ENCODE results near the gene EPS8L3.
"Not testable (repeated sequence)": the region's sequence is repeated elsewhere in the genome, so short reads cannot be mapped to it uniquely, and the experiment has no call there.

The EPS8L3 gene

DNA sequence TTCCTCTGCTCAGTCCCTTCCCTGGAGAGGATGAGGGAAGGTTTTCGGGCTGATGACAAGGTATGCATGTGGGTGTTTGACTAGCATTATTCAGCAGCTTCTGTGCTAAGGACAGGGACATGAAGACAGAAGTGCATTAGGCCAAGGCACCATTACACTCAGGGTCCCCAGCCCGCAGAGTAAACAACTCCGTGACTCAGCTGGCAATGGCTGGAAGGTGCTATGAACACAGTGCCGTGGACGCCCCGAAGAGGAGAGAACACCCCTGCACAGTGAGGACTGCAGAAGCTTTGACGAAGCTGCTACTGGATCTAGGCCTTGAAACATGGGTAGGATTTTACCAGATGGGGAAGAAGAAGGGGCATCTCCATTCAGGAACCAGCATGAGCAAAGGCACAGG is 13.7 kb upstream of the EPS8L3 start:
- no peak for DNase-seq (ENCODE audit: low read depth)

DNA sequence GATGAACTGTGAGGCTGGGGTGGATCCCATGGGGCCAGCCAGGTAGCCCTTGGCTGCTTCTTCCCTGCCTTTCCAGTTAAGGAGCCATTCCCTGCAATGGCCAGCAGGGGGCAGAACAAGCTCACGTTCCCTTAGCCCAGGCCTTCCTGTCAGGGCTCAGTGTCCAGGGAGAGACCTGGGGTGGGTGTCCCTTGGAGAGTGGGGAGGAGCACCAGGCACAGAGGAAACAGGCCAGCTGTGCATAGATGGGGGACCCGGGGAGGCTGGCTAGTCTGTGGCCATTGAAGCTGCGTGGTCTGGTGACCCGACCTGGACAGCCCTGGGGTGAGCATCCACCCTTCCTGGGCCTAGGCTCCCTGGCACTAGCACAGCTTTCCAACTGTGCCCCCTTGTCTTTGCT is 13.2 kb upstream of the EPS8L3 start:
- peak; percentile 70 for DNase-seq (ENCODE audit: low read depth)

DNA sequence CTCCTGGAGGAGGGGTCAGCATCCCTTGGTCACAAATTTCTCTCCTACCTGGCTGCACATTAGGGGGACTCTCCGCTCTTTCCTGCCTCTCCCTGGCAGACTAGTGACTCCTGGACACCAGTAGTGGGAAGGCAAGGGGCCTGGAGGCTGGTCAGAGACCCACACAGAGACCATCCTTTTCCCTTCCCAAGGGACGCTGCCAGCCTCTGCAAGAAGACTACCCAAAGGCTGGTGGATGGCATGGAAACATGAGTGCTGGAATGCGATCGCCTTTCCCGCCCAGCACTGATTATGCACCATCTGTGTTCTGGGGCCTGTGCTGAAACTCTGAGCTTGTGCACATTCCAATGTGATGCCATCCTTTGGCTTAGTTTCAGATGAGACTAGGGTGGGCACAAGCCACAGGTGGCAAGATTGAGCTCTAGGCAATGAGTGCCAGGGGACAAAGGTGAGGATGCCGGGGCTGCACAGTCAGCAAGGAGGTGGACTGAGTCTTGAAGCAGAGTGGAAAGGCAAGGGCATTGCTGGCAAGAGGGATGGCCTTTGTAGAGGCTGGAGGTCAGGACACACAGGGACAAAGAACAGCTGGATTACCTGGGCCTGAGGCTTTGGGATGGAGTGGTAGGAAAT is 12.6 kb upstream of the EPS8L3 start:
- DNase-seq (ENCODE audit: low read depth) = no peak

DNA sequence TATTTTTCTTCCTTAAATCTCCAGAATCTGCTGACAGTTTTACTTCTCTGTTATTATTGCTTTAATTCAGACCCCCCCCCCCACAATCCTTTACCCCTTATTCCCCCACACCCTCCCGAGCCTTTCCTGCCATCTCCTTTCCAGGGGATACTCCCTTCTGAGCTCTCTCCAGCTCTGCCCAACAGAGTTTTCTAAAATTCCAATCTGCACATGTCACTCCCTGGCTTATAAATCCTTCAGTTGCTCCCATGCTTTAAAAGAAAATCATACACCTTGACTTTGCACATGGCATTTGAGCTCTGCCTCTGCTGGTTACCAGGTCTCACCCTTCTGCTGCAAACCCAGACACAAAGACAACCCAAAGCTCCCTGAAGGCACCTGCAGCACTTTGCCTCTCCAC is 11.7 kb upstream of the EPS8L3 start:
- DNase-seq (ENCODE audit: low read depth) = no peak

DNA sequence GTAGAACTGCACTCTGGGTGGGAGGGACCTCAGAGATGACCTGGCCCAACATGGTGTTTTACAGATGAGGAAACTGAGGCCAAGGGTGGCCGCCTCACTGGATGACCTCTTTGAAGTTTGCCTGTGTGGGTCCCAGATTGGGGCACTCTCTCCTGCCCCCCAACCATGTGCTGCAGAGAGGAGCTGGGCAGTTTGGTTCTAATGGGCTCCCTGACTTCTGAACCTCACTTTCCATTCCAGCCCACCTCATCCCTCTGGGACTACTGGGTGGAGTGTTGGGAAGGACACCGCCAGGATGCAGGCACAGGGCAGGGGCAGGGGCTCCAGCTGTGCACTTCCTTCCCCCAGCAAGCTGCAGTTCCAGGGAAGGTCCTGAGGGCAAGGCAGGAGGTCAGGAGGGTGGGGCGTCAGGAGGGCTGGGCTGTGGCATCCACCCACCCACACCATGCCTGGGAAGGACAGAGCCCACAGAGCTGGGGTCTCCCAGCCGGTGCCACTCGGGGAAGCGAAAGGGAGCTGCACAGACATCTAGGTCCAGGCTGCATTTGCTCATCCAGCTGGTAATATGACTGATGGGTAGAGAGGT is 10.3 kb upstream of the EPS8L3 start:
- DNase-seq (ENCODE audit: low read depth) = no peak

DNA sequence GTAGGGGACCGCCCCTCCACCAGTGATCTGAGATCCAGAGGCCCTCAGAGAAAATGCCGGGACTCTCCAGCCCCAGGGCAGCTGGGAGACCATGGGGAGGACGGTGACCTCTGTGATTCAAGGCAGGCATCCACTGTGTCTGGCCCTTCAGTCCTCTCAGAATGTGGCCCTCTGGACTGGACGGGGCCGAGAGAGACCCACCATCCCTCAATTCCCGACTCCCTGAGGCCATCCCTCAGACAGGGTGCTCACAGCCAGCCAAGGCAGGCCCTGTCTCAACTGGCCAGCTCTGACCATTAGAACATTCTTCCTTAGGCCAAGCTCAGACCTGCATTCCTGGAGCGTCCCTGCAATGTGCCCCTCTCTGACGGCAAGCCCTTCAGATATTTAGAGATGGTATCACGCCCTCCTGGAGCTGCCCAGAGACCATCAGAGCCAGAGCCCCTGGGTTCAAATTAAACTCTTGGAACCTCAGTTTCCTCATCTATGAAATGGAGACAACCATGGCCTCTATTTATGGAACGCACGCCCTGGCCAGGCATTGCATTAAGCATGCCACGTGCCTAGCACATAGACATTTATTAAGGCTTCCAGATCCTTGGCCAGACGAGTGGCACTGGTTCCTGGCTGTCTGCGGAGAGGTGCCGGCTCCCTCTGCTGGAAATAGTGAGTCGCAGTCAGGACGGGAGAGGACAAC is 9.6 kb upstream of the EPS8L3 start:
- DNase-seq (ENCODE audit: low read depth) = peak; percentile 63

DNA sequence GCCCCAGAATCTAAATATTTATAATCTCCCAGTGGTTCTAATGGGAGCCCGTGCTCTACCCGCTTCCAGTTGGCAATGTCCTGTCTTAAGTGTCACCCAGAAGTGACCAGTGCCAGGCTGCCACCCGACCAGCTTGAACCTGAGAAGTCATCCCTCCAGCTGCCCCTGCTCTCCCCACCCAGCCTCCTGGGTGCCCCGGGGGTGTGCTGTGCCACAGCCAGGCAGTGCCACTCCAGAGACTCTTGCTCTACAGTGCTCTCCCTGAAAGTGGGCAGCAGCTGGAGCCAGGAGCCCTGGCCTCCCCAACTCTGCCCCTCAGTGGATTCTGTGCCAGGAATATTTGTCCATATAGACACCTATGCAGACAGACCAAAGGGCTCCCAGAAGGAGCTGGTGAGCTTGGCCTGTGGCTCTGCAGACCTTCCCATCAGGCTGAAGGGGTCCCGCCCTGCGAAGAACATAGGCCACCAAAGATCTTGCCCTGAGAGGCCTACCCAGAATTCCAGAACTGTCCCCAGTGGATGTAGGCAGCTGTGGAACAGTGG is 9.0 kb upstream of the EPS8L3 start:
- no peak for DNase-seq (ENCODE audit: low read depth)

DNA sequence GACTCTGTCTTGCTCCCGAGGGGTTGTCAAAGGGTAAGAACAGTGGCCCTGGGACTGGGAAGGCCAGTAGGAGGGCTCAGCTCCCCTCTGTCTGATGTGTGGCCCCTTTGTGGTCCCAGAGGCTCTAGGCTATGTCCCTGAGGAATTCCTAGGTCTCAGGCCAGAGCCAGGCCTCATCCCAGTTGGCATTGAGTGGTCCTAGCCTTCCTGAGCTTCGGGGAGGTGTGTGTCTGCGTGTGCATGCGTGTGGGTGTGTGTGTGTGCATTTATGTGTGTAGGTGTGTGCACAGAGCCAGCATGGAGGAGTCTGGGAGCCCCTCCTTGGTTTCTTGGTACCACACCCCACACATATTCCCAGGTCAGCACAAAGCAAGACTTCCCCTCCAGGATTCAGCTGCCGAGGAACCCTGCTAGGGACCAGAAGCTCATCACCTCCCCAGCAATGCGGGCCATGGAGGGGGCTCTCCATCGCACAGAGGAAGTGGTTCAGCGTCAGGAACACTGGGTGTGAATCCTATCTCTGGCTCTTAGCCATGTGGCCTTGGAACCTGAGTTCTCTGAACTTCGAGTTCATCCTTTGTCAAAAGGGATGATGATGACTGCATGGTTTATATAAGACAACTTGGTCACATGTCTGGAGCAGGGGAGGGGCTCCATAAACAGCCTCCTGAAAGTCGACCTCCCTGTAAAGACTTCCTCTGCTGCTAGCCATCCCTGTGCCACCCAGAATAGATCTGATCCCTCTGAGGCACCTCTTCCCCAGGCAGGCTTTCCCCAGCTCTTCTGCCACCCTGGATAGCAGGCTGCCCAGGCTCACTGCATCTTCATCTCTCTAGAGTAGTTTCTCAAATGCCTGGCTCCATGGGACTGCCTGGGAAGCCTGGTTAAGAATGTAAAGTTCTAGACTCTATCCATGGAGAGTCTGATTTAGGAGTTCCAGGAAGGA is 8.3 kb upstream of the EPS8L3 start:
- no peak for DNase-seq (ENCODE audit: low read depth)

DNA sequence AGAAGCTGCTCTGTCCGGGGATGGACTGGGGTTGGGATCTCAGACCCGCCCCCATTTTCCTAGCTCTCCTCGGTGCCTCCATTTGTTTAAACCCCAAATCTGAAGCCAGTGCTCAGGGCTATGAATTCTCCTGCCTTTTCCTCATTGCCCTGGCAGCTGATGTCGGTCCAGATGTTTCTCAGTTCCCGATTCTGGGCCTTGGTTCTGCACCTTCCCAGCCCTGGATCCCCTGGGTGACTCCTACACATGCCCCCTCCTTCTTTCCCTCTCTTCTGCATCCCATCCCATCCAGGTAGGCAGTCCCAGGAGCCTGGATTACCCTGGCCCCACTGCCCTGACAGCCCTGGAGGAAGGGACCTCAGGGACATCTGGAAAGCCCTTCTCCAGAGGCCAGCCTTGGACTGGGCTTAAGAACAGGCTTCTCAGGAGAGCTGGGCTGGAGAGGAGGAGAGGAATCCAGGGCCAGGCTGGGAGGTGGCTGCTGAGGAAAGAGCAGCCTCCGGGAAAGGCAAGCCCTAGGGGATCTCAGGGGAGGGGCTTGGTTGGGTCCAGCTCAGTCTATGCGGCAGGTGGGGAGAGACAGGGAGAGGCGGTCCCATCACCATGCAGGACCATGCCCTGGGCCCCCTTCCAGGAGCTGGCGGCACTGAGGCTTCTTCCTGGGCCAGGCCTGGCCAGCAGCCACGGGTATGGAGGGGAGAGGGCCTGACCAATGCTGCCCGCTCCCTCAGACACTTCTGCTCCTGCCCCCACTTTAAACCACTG is 6.8 kb upstream of the EPS8L3 start:
- DNase-seq (ENCODE audit: low read depth) = no peak

DNA sequence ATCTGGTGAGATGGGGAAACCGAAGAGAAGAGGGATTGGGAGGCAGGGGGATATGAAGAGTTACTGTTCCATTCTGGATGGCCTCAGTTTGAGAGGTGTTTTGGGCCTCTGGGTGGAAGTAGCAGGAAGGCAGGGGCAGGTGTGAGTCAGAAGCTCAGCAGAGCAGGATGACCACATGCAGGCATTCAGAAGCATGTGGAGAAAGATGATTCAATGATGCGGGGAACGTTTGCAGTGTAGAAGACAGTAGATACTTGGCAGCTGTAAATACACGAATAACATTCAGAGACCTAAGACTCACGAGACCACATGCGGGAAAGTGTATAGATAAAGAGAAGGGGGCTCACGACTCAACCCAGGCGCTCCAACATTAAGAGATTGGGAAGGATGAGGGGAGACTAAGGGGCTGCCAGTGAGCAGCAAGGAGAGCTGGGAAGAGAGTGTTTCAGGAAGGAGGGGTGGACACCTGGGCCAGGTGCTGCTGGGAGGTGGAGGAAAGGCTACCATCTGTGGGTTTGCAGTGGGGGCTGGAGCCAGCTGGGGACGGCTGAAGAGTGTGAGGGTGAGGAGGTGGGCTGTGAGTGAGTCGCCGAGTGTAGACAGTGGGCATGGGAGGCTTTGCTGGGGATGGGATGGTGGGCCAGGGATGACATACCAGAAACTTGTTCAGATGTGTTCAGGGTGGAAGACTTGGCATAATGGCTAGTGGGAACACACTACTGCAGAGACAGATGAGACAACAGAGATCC is 5.8 kb upstream of the EPS8L3 start:
- DNase-seq (ENCODE audit: low read depth) = no peak

DNA sequence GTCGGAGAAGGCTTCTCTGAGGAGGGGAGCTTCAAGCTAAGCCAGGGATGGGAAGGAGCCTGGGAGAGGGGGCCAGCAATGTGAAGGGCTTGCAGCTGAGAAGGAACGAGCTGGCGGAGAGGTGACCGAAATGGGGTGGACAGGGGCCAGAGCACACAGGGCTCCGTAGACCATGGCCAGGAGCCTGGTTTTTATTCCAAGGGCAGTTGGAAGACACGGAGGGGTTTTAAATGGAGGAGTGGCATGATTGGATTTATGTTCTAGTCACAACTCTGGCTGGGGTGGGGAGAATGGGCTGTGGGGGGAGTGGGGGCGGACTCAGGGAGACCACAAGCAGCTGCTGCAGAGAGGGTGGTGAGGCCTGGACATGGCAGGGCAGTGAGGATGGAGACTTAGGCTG is 5.1 kb upstream of the EPS8L3 start:
- DNase-seq (ENCODE audit: low read depth) = no peak

DNA sequence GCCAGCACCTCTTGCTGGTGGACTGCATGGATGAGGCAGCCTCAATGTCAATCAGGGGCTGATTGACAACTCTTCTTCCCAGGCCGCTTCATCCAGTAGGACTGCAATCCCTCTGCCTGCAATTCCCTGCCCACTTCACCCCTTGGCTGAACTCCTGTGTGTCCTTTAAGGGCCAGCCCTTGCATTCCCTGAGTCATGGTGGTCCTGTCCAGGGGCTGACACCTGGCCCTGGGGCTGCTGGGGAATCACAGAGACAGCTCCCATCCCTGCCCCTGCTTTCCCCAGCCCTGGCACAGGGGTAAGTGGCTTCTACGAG is 4.6 kb upstream of the EPS8L3 start:
- no peak for DNase-seq (ENCODE audit: low read depth)

DNA sequence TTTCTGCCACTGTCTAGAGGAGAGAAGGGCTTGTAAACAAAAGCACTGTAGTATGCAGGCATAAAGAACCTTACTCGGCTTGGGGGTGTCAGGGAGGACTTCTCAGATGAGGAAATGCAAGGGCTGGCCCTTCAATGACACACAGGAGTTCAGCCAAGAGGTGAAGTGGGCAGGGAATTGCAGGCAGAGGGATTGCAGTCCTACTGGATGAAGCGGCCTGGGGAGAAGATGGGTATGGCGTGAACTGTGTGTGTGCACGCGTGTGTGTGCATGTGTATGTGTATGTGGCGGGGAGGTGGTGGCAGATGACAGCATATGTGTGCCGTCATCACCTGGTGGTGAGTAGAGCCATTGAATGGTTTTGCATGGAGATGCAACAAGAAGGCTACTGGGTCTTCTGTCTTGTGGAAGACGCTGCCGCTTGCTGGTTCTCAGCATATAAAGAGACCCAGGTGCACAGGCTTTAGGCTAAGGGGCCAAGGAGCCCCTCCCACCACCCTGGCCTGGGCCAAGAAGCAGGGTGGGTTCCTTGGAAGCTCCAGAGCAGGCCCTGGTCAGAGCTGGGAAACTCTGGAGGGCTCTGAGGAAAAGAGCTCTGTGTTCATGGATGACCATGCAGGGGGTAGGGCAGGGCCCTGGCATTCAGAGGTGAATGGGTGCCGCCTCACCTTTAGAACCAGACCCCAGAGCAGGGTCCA is 4.1 kb upstream of the EPS8L3 start:
- no peak for DNase-seq (ENCODE audit: low read depth)

DNA sequence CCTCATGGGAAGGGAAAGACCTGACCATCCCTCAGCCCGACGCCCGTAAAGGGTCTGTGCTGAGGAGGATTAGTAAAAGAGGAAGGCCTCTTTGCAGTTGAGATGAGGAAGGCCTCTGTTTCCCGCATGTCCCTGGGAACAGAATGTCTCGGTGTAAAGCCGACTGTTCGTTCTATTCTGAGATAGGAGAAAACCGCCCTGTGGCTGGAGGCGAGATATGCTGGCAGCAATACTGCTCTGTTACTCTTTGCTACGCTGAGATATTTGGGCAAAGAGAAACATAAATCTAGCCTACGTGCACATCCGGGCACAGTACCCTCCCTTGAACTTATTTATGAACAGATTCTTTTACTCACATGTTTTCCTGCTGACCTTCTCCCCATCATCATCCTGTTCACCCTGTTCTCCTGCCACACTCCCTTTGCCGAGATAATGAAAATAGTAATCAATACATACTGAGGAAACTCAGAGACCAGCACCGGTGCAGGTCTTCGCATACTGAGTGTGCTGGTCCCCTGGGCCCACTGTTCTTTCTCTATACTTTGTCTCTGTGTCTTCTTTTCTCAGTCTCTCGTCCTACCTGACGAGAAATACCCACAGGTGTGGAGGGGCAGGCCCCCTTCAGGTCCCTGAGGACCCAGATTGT is 3.4 kb upstream of the EPS8L3 start:
- DNase-seq (ENCODE audit: low read depth) = not testable (repeated sequence)

DNA sequence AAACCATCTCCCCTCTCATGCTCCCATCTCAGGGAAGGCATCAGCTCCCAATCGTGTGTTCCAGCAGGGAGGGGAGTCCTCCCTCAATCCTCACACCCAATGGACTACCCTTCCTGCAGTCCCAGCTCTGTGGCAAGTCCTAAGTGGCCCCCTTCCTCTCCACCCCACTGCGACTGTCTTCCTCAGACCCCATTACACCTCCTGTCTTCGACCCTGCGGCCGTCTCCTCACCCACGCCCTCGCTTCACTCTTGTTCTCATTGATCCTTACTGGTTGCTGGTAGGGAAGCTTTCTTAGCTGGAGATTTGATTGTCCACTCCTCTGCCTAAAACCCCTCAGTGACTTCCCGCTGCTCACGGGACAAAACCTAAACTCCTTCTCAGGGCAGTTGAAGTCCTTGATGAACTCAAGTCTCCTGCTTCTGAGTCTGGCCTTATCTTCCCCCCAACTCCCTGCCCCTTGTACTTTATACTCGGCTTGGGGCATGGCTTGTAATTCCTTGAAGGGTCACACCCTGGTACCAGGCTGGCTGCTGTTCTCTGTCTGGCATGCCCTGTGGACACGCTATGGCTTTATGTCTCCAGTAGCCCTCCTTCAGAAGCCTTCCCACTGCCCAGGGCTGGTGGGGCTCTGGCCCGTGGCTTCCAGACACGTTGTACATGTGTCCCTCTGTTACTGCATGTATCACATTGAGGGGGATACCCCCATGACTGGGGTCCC is 2.3 kb upstream of the EPS8L3 start:
- DNase-seq (ENCODE audit: low read depth) = no peak

DNA sequence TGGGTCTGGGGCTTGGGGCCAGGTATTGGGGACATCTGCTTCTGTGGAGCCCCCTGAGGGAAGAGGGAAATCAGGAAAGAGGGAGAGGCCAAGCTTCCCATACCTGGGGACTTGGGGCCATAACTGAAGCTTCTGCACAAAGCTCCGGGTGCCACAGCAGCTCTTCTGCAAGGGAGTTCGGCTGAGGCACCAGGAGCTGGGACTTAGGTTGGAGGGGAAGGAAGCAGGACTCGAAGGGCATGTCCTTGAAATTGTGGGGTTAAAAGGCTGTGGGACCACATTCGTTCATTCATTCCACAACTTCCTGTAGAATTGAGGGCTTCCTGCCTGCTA is 1.7 kb upstream of the EPS8L3 start:
- DNase-seq (ENCODE audit: low read depth) = no peak

DNA sequence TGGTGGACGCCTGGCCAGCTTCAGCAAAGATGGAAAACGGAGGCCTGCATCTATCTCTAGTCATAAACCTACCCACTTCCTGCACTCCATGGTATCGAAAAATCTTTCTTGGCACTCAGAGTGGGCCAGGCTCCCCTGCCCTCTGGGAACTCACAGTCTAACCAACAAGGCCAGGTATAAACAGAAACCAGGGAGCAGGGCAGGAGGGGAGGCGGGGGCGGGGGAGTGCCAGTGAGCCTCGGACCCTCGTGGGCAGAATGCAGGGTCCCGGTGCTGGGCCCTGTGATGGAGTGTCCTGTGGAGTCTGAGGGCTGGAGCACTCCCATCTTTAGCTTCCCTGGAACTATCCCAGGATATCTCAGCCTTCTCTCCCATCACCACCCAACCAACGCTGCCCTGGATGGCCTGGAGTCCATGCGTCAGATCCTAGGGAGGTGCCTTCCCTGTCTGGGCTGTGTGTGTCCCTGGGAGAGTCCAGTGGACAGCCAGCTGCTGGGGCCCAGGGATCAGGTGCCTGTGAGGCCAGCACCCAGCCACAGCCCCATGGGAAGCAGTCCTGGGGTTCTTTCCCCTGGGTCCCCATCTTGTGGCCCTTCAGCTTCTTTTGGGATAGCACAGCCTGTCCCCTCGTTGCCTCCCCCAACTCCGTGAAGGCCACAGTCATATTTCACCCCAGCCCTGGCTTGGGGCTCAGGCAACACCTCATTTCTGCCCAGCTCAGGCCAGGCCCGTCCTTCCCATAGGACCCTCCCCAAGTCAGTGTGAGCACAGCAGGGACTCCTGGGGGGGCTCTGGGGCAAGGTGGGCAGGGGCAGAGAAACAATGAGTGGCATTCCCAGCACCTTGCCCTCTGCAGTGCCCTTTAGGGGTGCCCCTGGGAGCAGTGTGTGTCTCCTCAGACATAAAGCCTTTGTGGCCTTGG is 1.1 kb upstream of the EPS8L3 start:
- no peak for DNase-seq (ENCODE audit: low read depth)
